H1 (cell line): ENCODE data around the gene CACNA1E. TPM values are rescaled to one million over a fixed set of nuclear protein-coding genes. Genes with fewer than 3 reads are reported as not detected.

ENCODE experiments used
- CTCF ChIA-PET: fragments of 300-600 bp; sonication (Branson Sonifier 250); formaldehyde crosslinking; loops from one replicate; lab custom pipeline; 2021; ENCODE audit not compliant: partially characterized antibody; lab: Charles Lee
- POLR2A ChIA-PET: fragments of 300-600 bp; sonication (Branson Sonifier 250); formaldehyde crosslinking; loops from one replicate; lab custom pipeline; 2021; ENCODE audit warnings: inconsistent platforms; ENCODE audit not compliant: partially characterized antibody; lab: Charles Lee
- DNase-seq, 2 experiments: peaks; one replicate each; pipeline versions ENCODE4 v3.0.0 to v3.0.0-alpha.2; 2010 to 2022; ENCODE audit warnings: low spot score in 2 of 2, low read depth in 1 of 2, mixed read lengths in 1 of 2
- FAIRE-seq: peaks from 2 replicates; lab custom pipeline; 2011; peaks lifted over from hg19 to GRCh38; lab: Jason Lieb, UNC
- H2AFZ ChIP-seq: 2 replicates; pipeline ENCODE4 v1.8.1; 2012; ENCODE audit warnings: low read length, inconsistent platforms
- H2AK5ac ChIP-seq: 2 replicates; pipeline ENCODE4 v1.6.1; 2013; ENCODE audit warnings: low read depth, low read length
- H2BK120ac ChIP-seq: replicated peaks from 2 replicates; pipeline ENCODE3; 2013; ENCODE audit warnings: low read depth, low read length, inconsistent platforms
- H2BK12ac ChIP-seq: 2 replicates; pipeline ENCODE4 v1.6.1; 2013; ENCODE audit warnings: low read depth, low read length
- H2BK15ac ChIP-seq: 2 replicates; pipeline ENCODE4 v1.6.1; 2013; ENCODE audit warnings: low read length
- H2BK20ac ChIP-seq: 2 replicates; pipeline ENCODE4 v1.6.1; 2013; ENCODE audit warnings: low read length
- H2BK5ac ChIP-seq: 2 replicates; pipeline ENCODE4 v1.6.1; 2013; ENCODE audit warnings: low read depth, low read length
- H3K14ac ChIP-seq: 2 replicates; pipeline ENCODE4 v1.6.1; 2013; ENCODE audit warnings: inconsistent platforms; ENCODE audit not compliant: insufficient read length
- H3K18ac ChIP-seq: 2 replicates; pipeline ENCODE4 v1.6.1; 2013; ENCODE audit warnings: low read length; ENCODE audit errors: extremely low read depth
- H3K23ac ChIP-seq: 2 replicates; pipeline ENCODE4 v1.6.1; 2013; ENCODE audit warnings: inconsistent platforms; ENCODE audit not compliant: insufficient read length
- H3K23me2 ChIP-seq: 2 replicates; pipeline ENCODE4 v1.6.1; 2013; ENCODE audit warnings: low read depth, low read length
- H3K27ac ChIP-seq: 2 replicates; pipeline ENCODE4 v1.6.1; 2011; ENCODE audit warnings: low read depth, low read length, inconsistent platforms
- H3K27me3 ChIP-seq, 4 experiments: replicated peaks in 1 of 4; 1 replicate in 1 of 4; 2 replicates in 3 of 4; pipeline versions ENCODE4 v1.6.1 to v1.8.1; 2011 to 2013; ENCODE audit warnings: low read length in 3 of 4, mild to moderate bottlenecking in 3 of 4, inconsistent platforms in 2 of 4, mixed read lengths in 2 of 4, moderate library complexity in 1 of 4; ENCODE audit not compliant: control insufficient read depth in 3 of 4, insufficient read depth in 3 of 4; ENCODE audit errors: extremely low read depth in 1 of 4
- H3K36me3 ChIP-seq, 4 experiments: 2 replicates each; pipeline versions ENCODE4 v1.6.1 to v1.8.1; 2011 to 2013; ENCODE audit warnings: mild to moderate bottlenecking in 4 of 4, low read length in 3 of 4, moderate library complexity in 2 of 4, control low read depth in 1 of 4, inconsistent platforms in 1 of 4; ENCODE audit not compliant: insufficient read depth in 4 of 4, control insufficient read depth in 2 of 4
- H3K4ac ChIP-seq: replicated peaks from 2 replicates; pipeline ENCODE3; 2013; ENCODE audit warnings: low read length, low read depth, mixed read lengths, inconsistent platforms; ENCODE audit not compliant: insufficient read length
- H3K4me1 ChIP-seq, 4 experiments: replicated peaks in 1 of 4; 1 replicate in 1 of 4; 2 replicates in 3 of 4; pipeline versions ENCODE4 v1.6.1 to v1.8.1; 2011 to 2013; ENCODE audit warnings: low read length in 3 of 4, inconsistent platforms in 2 of 4, mixed read lengths in 1 of 4; ENCODE audit not compliant: insufficient read depth in 4 of 4, control insufficient read depth in 3 of 4
- H3K4me2 ChIP-seq, 2 experiments: 2 replicates each; pipeline versions ENCODE4 v1.6.1 to v1.8.1; 2011 to 2013; ENCODE audit warnings: low read depth in 2 of 2, low read length in 2 of 2, control low read depth in 1 of 2, inconsistent platforms in 1 of 2, mild to moderate bottlenecking in 1 of 2; ENCODE audit not compliant: insufficient read depth in 1 of 2
- H3K4me3 ChIP-seq, 4 experiments: fragments of 200-600, 300-600 bp in 1 of 4; sonication (generic), shearing (Covaris generic), sonication (Bioruptor Twin) in 1 of 4; 2 replicates each; pipeline versions ENCODE4 v1.5.1 to v1.8.1; 2011 to 2016; ENCODE audit warnings: low read length in 4 of 4, low read depth in 3 of 4, control low read depth in 2 of 4, inconsistent platforms in 2 of 4, mild to moderate bottlenecking in 2 of 4, mixed read lengths in 1 of 4, moderate library complexity in 1 of 4; ENCODE audit not compliant: insufficient read depth in 2 of 4; ENCODE audit errors: extremely low read depth in 1 of 4
- H3K56ac ChIP-seq: replicated peaks from 2 replicates; pipeline ENCODE3; 2013; ENCODE audit warnings: low read depth, mild to moderate bottlenecking, mixed read lengths, low read length, inconsistent platforms; ENCODE audit not compliant: insufficient read length
- H3K79me1 ChIP-seq: 2 replicates; pipeline ENCODE4 v1.6.1; 2013; ENCODE audit warnings: low read depth, low read length, control low read depth
- H3K79me2 ChIP-seq, 2 experiments: 2 replicates each; pipeline versions ENCODE4 v1.6.1 to v1.8.1; 2012 to 2013; ENCODE audit warnings: low read length in 2 of 2, mild to moderate bottlenecking in 2 of 2, inconsistent platforms in 1 of 2; ENCODE audit not compliant: insufficient read depth in 2 of 2, control insufficient read depth in 1 of 2
- H3K9ac ChIP-seq, 4 experiments: replicated peaks in 1 of 4; 1 replicate in 1 of 4; 2 replicates in 3 of 4; pipeline versions ENCODE4 v1.6.1 to v1.8.1; 2011 to 2013; ENCODE audit warnings: low read depth in 3 of 4, low read length in 3 of 4, control low read depth in 2 of 4, mild to moderate bottlenecking in 2 of 4, moderate library complexity in 2 of 4, inconsistent platforms in 1 of 4; ENCODE audit errors: extremely low read depth in 1 of 4
- H3K9me3 ChIP-seq, 2 experiments: 2 replicates each; pipeline versions ENCODE4 v1.6.1 to v1.8.1; 2012 to 2013; ENCODE audit warnings: mild to moderate bottlenecking in 2 of 2, moderate library complexity in 2 of 2, control low read depth in 1 of 2, inconsistent platforms in 1 of 2, low read depth in 1 of 2, low read length in 1 of 2, mixed read lengths in 1 of 2; ENCODE audit not compliant: insufficient read depth in 2 of 2
- H4K20me1 ChIP-seq, 2 experiments: replicated peaks in 1 of 2; 2 replicates each; pipeline versions ENCODE3 to v1.8.1; 2011 to 2013; ENCODE audit warnings: inconsistent platforms in 2 of 2, low read length in 2 of 2, mild to moderate bottlenecking in 1 of 2; ENCODE audit not compliant: insufficient read depth in 2 of 2, control insufficient read depth in 1 of 2
- H4K5ac ChIP-seq: 2 replicates; pipeline ENCODE4 v1.6.1; 2013; ENCODE audit warnings: low read length, low read depth, mixed read lengths, inconsistent platforms; ENCODE audit not compliant: insufficient read length
- H4K8ac ChIP-seq: 2 replicates; pipeline ENCODE4 v1.8.0; 2013; ENCODE audit warnings: mild to moderate bottlenecking, moderate library complexity, low read length, inconsistent platforms; ENCODE audit not compliant: insufficient read depth; ENCODE audit errors: extremely low read depth
- H4K91ac ChIP-seq: replicated peaks from 2 replicates; pipeline ENCODE3; 2013; ENCODE audit warnings: low read length, mixed read lengths, inconsistent platforms; ENCODE audit not compliant: insufficient read length
- CHD2 ChIP-seq: IDR thresholded peaks from 2 replicates; pipeline ENCODE4 v1.6.1; 2012; ENCODE audit warnings: low read length, improper control_type of control experiment
- KDM1A ChIP-seq: fragments of 200-600, 300-600 bp; sonication (generic); IDR thresholded peaks from 2 replicates; pipeline ENCODE4 v1.7.1; 2016; ENCODE audit warnings: mild to moderate bottlenecking, low read length, borderline replicate concordance
- RAD21 ChIP-seq, 2 experiments: IDR thresholded peaks in 1 of 2; conservative IDR thresholded peaks in 1 of 2; 2 replicates each; pipeline ENCODE4 v1.6.1; 2011; ENCODE audit warnings: low read depth in 2 of 2, low read length in 2 of 2, improper control_type of control experiment in 1 of 2, inconsistent platforms in 1 of 2, mild to moderate bottlenecking in 1 of 2, moderate library complexity in 1 of 2
- SAP30 ChIP-seq: fragments of 300-600 bp; sonication (generic); IDR thresholded peaks from 2 replicates; pipeline ENCODE4 v1.7.1; 2012; ENCODE audit warnings: low read length, moderate library complexity, mild to moderate bottlenecking, inconsistent platforms; ENCODE audit not compliant: insufficient read depth, insufficient replicate concordance
- TCF12 ChIP-seq: IDR thresholded peaks from 2 replicates; pipeline ENCODE4 v1.6.1; 2011; ENCODE audit warnings: low read depth, mild to moderate bottlenecking, low read length
- WGBS, 2 experiments: shearing (Covaris generic) in 1 of 2; methylation state at CpG; one replicate each; pipeline versions ENCODE4 v1.1.6 to v1.1.7; 2013 to 2015; ENCODE audit warnings: low lambda C conversion rate in 2 of 2, mixed read lengths in 2 of 2, inconsistent platforms in 1 of 2, low coverage in 1 of 2, missing lambda C conversion rate in 1 of 2; ENCODE audit not compliant: insufficient replicate concordance in 2 of 2, insufficient coverage in 1 of 2, insufficient read length in 1 of 2; ENCODE audit errors: extremely low coverage in 1 of 2, missing lambda C conversion rate in 1 of 2; 5-methylcytosine and 5-hydroxymethylcytosine counted together
- polyA plus RNA-seq, 7 experiments: library from polyadenylated mRNA; depleted of rRNA in 3 of 7; stranded (reverse) in 5 of 7; unstranded in 2 of 7; fragments of >200 nt in 5 of 7; fragments of 200-250 nt in 2 of 7; gene quantifications; 1 replicate in 5 of 7; 2 replicates in 1 of 7; 4 replicates in 1 of 7; pipeline versions ENCODE4 v1.2.1 to v1.2.3, GENCODE V29; 2011 to 2013; ENCODE audit warnings: missing spikeins in 2 of 7, mixed read lengths in 2 of 7
- total RNA-seq: library from RNA; stranded (reverse); fragmentation: NEBNext Ultra II Directional; extraction: Animal tissue kit (Norgen Biotek cat#: 25700); gene quantifications from 2 replicates; pipeline ENCODE4 v1.2.1, GENCODE V29; 2021

Gene CACNA1E
- total and polyA plus RNA-seq, 2 of the 8 experiments (the other 6 are each of a cell fraction or from before 2014, with no cell fraction given) = 0.98 to 1.3 TPM

DNA sequence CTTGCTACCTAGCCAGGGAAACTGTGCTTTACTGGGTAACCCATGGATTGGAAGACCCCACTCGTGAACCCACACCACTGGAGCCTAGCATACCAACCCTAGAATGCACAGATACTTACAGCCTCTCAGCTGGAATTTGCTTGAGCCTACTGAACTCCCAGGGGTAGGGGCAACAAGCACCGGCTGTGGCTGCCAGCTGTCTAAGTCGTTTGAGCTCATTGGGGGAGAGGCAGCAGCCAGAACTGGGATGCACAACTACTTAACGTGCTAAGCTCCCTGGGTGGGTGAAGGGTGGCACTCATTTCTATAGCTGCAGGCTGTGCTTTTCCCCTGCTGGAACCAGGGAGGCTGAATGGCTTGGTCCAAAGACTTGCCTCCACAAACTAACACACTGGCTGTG is 365.8 kb downstream of the CACNA1E start:
- Histone ChIP-seq H4K5ac (no peak overlapping the region), H3K4me2 (no peak overlapping the region), H3K18ac (no peak overlapping the region), H3K4me3 (no peak overlapping the region), H3K27ac (no peak overlapping the region), H3K14ac (no peak overlapping the region), H3K56ac (no peak overlapping the region), H3K9me3 (no peaks in the 10 kb centered on the region), H2AK5ac (no peak overlapping the region), H2AFZ (no peak overlapping the region), H4K8ac (no peak overlapping the region), H3K23ac (no peak overlapping the region), H3K4ac (no peak overlapping the region), H3K4me1 (no peaks in the 10 kb centered on the region), H3K36me3 (no peaks in the 10 kb centered on the region), H3K79me1 (no peaks in the 10 kb centered on the region), H2BK120ac (no peak overlapping the region), H3K23me2 (no peaks in the 10 kb centered on the region), H3K27me3 (no peaks in the 10 kb centered on the region), H4K20me1 (no peaks in the 10 kb centered on the region), H4K91ac (no peak overlapping the region), H3K79me2 (no peaks in the 10 kb centered on the region), H2BK15ac (no peak overlapping the region), H3K9ac (no peak overlapping the region), H2BK5ac (no peak overlapping the region), H2BK20ac (no peak overlapping the region), H2BK12ac (no peak overlapping the region)
- CTCF ChIA-PET = no interaction called here
- no peak for DNase-seq
- FAIRE-seq = no peak
- WGBS, 2 experiments = 80% methylated on average over 4 of the region's 4 CpGs; no CpG with 5 or more reads in 1 of the 2 experiments
- POLR2A ChIA-PET = no interaction called here
- TF ChIP-seq SAP30 = no peak
- no peak for TF ChIP-seq RAD21 (IDR thresholded peaks at IDR 0.05 in 1 of 2, conservative IDR thresholded peaks at IDR 0.05 in 1 of 2; ENCODE audit: low read depth in 2 of 2, low read length in 2 of 2)
- TF ChIP-seq CHD2 = no peak
- no peak for TF ChIP-seq TCF12
- no peak for TF ChIP-seq KDM1A
